ENCODE data around the gene CLDN4.
A peak's percentile ranks its signal among the peaks of the same experiment; 100 is the strongest.

CLDN4 gene

GRCh38 chr7:73842067-73842976 is 11.5 kb downstream of the CLDN4 start, which contains the start of gene METTL27:
TSS of gene METTL27 (minus strand) at chr7:73842516. CDS start at chr7:73842140, 376 bp downstream.
- DNase-seq (ENCODE audit: low spot score), result peak; percentile 89

GRCh38 chr7:73844131-73844547 is 13.3 kb downstream of the CLDN4 start:
- no peak for DNase-seq (ENCODE audit: low spot score)

GRCh38 chr7:73844848-73845460 is 14.2 kb downstream of the CLDN4 start:
- no peak for DNase-seq (ENCODE audit: low spot score)

GRCh38 chr7:73845701-73846195 is 15.0 kb downstream of the CLDN4 start:
- peak; percentile 47 for DNase-seq (ENCODE audit: low spot score)

- no peak for DNase-seq (ENCODE audit: low spot score)
Measured at GRCh38 chr7:73847941-73848723, 17.3 kb downstream of the CLDN4 start.

GRCh38 chr7:73850781-73851207 is 20.0 kb downstream of the CLDN4 start:
- DNase-seq (ENCODE audit: low spot score), result no peak

GRCh38 chr7:73851410-73852338 is 20.9 kb downstream of the CLDN4 start:
- no peak for DNase-seq (ENCODE audit: low spot score)

- no peak for DNase-seq (ENCODE audit: low spot score)
Measured at GRCh38 chr7:73852500-73852899, 21.7 kb downstream of the CLDN4 start.

- DNase-seq (ENCODE audit: low spot score), result no peak
Measured at GRCh38 chr7:73856941-73857340, 26.1 kb downstream of the CLDN4 start.

GRCh38 chr7:73858807-73859206 is 28.0 kb downstream of the CLDN4 start:
- no peak for DNase-seq (ENCODE audit: low spot score)

- no peak for DNase-seq (ENCODE audit: low spot score)
Measured at GRCh38 chr7:73860859-73861258, 30.1 kb downstream of the CLDN4 start, which contains the start of gene TMEM270. TSS of gene TMEM270 (plus strand) at chr7:73861159. CDS start at chr7:73861195, 36 bp downstream.

- DNase-seq (ENCODE audit: low spot score), result no peak
Measured at GRCh38 chr7:73861305-73861704, 30.5 kb downstream of the CLDN4 start.

- DNase-seq (ENCODE audit: low spot score), result no peak
Measured at GRCh38 chr7:73864981-73865711, 34.4 kb downstream of the CLDN4 start.

- DNase-seq (ENCODE audit: low spot score), result peak; percentile 40
Measured at GRCh38 chr7:73865738-73866445, 35.1 kb downstream of the CLDN4 start.

GRCh38 chr7:73866446-73866767 is 35.6 kb downstream of the CLDN4 start:
- DNase-seq (ENCODE audit: low spot score), result no peak

- DNase-seq (ENCODE audit: low spot score), result no peak
Measured at GRCh38 chr7:73869011-73869798, 38.4 kb downstream of the CLDN4 start.

GRCh38 chr7:73870041-73870492 is 39.3 kb downstream of the CLDN4 start:
- no peak for DNase-seq (ENCODE audit: low spot score)

- no peak for DNase-seq (ENCODE audit: low spot score)
Measured at GRCh38 chr7:73871163-73872011, 40.6 kb downstream of the CLDN4 start.
